ENCODE measurements around the gene TTC13. TPM values are rescaled to one million over a fixed set of nuclear protein-coding genes. Genes with fewer than 3 reads are reported as not detected.

TTC13 gene
- total and polyA plus RNA-seq, 2 of the 4 experiments (the other 2 are of a cell fraction), result 6.1 to 9.1 TPM

DNA sequence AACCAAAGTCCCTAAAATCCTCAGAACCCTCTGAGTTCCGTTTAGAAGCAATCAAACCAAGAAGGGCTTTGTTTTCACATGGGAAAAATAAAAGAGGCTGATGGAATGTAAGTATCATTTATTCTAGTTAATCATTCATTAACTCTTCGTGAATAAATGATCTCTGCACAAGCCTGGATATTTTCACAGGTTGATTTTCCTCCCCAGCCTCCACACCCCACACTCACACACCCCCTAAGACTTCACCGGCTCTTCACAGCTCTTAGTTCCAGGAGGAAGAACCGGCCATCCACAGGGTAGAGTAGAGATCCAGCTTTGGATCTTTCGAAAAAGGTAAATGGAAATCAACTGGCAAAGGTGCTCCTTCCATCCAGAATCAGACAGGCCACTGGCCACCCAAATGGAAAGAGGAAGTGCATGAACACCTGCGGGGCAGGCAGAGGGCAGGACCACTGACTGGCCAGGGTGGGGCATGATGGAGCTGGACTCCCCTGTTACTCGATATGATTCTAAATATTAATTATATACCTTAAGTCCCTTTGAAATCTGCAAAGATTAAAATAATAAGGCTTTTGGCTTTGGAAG, 120.3 kb downstream of the TTC13 start:
- no TSS peak for BruUV-seq (replicated peaks)
- peak overlapping the region; percentile 72 for H2BK120ac ChIP-seq (ENCODE audit: low read depth, low read length)
- peak overlapping the region; percentile 61 for H3K18ac ChIP-seq (ENCODE audit: low read depth, low read length)
- dilution Hi-C loops (cut with HindIII; ENCODE audit: low sequenced_read_pairs, unreplicated experiment) (no loop called here), in situ Hi-C loops (cut with MboI; ENCODE audit: low sequenced_read_pairs) (loop anchor here (25.0 kb wide), 1 partner anchor 771 kb away; no protein-coding TSS in a partner anchor), intact Hi-C loops (cut with micrococcal nuclease) (no loop called here)
- WGBS, 2 experiments (ENCODE audit: extremely low coverage in 2 of 2, insufficient read length in 1 of 2), result 100% methylated on average over 1 of the region's 7 CpGs; no CpG with 5 or more reads in 1 of the 2 experiments
- H4K8ac ChIP-seq (ENCODE audit: low read depth in 2 of 2, low read length in 2 of 2), result peak overlapping the region; percentile 52 to 53
- H4K91ac ChIP-seq (ENCODE audit: insufficient read depth, low read depth, low read length), result peak overlapping the region; percentile 78
- H3K4me1 ChIP-seq (ENCODE audit: control insufficient read depth, insufficient read depth, low read length), result peaks cover 43% of the 10 kb centered on the region
- no peak overlapping the region for H3K4me3 ChIP-seq (ENCODE audit: insufficient read depth, low read depth, low read length)
- peak overlapping the region; percentile 85; the same call in 1 of the 2 replicates for H3K27ac ChIP-seq (ENCODE audit: insufficient read depth, low read length)
- peak overlapping the region; percentile 27; the same call in 1 of the 2 replicates for H3K9ac ChIP-seq (ENCODE audit: low read depth, low read length)
- H2BK20ac ChIP-seq (ENCODE audit: low read depth, low read length), result peak overlapping the region; percentile 76
- peaks cover 66% of the 10 kb centered on the region for H4K20me1 ChIP-seq (ENCODE audit: insufficient read depth, low read length)
- H2BK15ac ChIP-seq (ENCODE audit: low read depth, low read length), result peak overlapping the region; percentile 58; the same call in 2 of the 3 replicates
- H2BK5ac ChIP-seq (ENCODE audit: low read depth, low read length, poor library complexity, severe bottlenecking), result peak overlapping the region; percentile 71
- H2AK9ac ChIP-seq (replicated peaks; ENCODE audit: low read depth, low read length, poor library complexity), result peak overlapping the region; percentile 63
- ChIA-PET POLR2A (ENCODE audit: unreplicated experiment) (no interaction called here), CTCF (interaction anchor here (0.7 to 1.8 kb wide), 3 partner anchors 10 to 60 kb away, joined by 3 to 6 read pairs (median 3); no protein-coding TSS in a partner anchor)
- peak overlapping the region; percentile 73 for H3K4ac ChIP-seq (ENCODE audit: low read depth, low read length)
- peaks cover 43% of the 10 kb centered on the region for H3K9me1 ChIP-seq (ENCODE audit: insufficient read depth, low read length)
- TF ChIP-seq MAZ (IDR thresholded peaks at IDR 0.05; ENCODE audit: borderline replicate concordance, low read depth, low read length), result no peak
- TF ChIP-seq FOS (IDR thresholded peaks at IDR 0.05; ENCODE audit: low read depth, low read length), result no peak
- no peak for TF ChIP-seq SMC3 (IDR thresholded peaks at IDR 0.05; ENCODE audit: low read depth, low read length)
- no peak for TF ChIP-seq RFX5 (IDR thresholded peaks at IDR 0.05; ENCODE audit: low read depth, low read length)
- TF ChIP-seq, protein P1, sequence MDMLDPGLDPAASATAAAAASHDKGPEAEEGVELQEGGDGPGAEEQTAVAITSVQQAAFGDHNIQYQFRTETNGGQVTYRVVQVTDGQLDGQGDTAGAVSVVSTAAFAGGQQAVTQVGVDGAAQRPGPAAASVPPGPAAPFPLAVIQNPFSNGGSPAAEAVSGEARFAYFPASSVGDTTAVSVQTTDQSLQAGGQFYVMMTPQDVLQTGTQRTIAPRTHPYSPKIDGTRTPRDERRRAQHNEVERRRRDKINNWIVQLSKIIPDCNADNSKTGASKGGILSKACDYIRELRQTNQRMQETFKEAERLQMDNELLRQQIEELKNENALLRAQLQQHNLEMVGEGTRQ (IDR thresholded peaks at IDR 0.05; ENCODE audit: low read depth, low read length), result no peak
- TF ChIP-seq MXI1 (IDR thresholded peaks at IDR 0.05; ENCODE audit: borderline replicate concordance, low read depth, low read length), result no peak
- H3K56ac ChIP-seq (ENCODE audit: extremely low read depth, insufficient read depth, low read length), result peak overlapping the region; percentile 64
- no peak overlapping the region for H2AFZ ChIP-seq (replicated peaks; ENCODE audit: low read length, poor library complexity)
- no peaks in the 10 kb centered on the region for H3K9me3 ChIP-seq (ENCODE audit: control insufficient read depth, insufficient read depth, low read length)
- peak overlapping the region; percentile 61 for H3K4me2 ChIP-seq (ENCODE audit: low read depth, low read length)
- DNase-seq (no peak), ATAC-seq (ENCODE audit: low read depth) (no peak)
- peaks cover 27 to 89% of the 10 kb centered on the region in 2 experiments for H3K79me1 ChIP-seq (ENCODE audit: low read depth in 1 of 2, low read length in 2 of 2)
- peak overlapping the region; percentile 76 for H4K5ac ChIP-seq (ENCODE audit: low read depth, low read length)
- peak overlapping the region; percentile 78 for H3K23ac ChIP-seq (ENCODE audit: low read depth, low read length)
- H3K36me3 ChIP-seq (ENCODE audit: control insufficient read depth, insufficient read depth, low read length), result peaks cover 17% of the 10 kb centered on the region
- H3K14ac ChIP-seq (replicated peaks; ENCODE audit: low read depth, low read length), result peak overlapping the region; percentile 69; the same call in 1 of the 2 replicates
- H3K27me3 ChIP-seq (ENCODE audit: control insufficient read depth, insufficient read depth, low read length), result no peaks in the 10 kb centered on the region
- H2AK5ac ChIP-seq (ENCODE audit: low read depth, low read length), result peak overlapping the region; percentile 90
